Neural progenitor cell (in vitro differentiated cells): ENCODE results near the gene ALAS1.

ENCODE experiments used
- EZH2 ChIP-seq: fragments of 200-600 bp; sonication (generic); IDR thresholded peaks from 2 replicates; pipeline ENCODE4 v1.6.1; 2017; ENCODE audit warnings: antibody characterized with exemption, mild to moderate bottlenecking, moderate library complexity
- TF ChIP-seq, protein P1 (sequence below): fragments of 200-600 bp; sonication (generic); IDR thresholded peaks from 2 replicates; pipeline ENCODE4 v1.5.1; 2017; ENCODE audit warnings: antibody characterized with exemption, mild to moderate bottlenecking

DNA sequence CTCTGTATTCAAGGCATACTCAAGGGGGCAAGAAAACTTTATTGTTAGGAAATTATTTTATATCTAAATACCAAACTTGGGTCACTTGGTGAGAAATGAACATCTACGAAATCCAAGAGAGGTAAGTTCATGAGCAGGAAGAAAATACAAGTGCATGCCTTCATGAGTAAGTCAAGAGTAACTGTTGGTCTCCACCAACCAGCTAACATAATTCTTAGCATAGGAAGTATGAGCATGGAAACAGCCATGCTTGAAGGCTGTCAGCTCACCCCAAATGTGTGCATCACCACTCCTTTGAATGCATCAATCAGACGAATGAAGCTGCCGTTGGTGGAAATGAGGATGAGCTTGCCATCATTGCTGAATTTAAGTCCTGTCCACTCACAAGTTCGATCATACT is 61.5 kb downstream of the ALAS1 start:
- no peak for TF ChIP-seq EZH2
- TF ChIP-seq, protein P1, sequence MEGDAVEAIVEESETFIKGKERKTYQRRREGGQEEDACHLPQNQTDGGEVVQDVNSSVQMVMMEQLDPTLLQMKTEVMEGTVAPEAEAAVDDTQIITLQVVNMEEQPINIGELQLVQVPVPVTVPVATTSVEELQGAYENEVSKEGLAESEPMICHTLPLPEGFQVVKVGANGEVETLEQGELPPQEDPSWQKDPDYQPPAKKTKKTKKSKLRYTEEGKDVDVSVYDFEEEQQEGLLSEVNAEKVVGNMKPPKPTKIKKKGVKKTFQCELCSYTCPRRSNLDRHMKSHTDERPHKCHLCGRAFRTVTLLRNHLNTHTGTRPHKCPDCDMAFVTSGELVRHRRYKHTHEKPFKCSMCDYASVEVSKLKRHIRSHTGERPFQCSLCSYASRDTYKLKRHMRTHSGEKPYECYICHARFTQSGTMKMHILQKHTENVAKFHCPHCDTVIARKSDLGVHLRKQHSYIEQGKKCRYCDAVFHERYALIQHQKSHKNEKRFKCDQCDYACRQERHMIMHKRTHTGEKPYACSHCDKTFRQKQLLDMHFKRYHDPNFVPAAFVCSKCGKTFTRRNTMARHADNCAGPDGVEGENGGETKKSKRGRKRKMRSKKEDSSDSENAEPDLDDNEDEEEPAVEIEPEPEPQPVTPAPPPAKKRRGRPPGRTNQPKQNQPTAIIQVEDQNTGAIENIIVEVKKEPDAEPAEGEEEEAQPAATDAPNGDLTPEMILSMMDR: no peak
